GM21528 (cell line): ENCODE measurements around the gene DTNB.
A peak's percentile ranks its signal among the peaks of the same experiment; 100 is the strongest.

ENCODE experiments used
- ATAC-seq: cut with Tn5 transposase; IDR thresholded peaks from one replicate; pipeline ENCODE4 v1.9.1; 2021; ENCODE audit warnings: mild to moderate bottlenecking, moderate library complexity; ENCODE audit not compliant: unreplicated experiment, low FRiP score

Gene DTNB

DNA sequence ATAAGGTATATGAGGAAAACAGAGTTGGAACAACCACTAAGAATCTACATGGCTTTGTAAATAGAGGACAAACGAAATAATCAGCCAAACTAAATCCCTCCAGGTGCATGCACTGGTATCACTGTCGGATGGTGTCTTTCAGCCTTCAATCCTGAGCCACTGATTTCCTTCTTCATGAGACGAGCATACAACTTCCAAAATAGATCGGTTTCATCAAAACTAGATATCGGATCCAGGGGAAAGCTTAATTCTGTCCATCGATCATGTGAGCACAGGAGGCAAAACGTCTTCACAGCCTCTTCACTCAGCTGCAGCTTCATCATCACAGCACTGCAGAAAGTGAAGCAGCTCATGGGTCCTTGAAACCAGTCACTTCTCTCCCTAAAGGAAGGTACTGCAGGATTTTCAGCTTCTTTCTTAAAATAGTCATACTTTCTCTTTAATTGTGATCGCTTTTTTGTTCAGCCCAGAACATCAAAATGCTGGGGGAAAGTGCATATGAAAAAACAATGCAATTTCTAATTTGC, 80.5 kb downstream of the DTNB start:
- ATAC-seq: no peak

DNA sequence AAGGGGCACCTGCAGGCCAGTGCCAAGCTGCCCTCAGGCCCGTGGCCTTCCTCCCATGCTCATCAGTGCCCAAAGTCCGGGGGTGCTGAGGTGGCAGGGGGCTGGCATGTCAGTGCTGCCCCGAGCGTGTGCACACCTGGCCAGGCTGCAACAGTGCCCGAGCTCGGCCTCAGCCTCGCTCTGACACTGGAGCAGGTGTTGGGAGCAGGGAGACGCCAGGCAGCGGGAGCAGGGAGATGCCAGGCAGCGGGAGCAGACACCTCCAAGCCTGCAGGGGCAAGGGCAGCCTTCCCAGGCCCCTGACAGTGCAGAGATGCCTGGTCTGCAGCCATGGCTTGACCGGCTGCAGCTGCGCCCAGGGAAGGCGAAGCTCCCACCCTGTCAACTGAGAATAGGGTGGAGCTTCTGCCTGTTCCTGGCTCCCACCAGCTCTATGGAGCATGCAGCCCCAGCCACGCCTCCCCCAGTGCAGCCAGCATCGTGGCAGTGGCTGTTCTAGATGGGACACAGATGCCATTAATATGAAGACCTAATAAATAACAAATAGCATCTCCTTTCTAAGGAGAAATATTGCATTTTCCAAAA, 82.4 kb downstream of the DTNB start:
- no peak for ATAC-seq

DNA sequence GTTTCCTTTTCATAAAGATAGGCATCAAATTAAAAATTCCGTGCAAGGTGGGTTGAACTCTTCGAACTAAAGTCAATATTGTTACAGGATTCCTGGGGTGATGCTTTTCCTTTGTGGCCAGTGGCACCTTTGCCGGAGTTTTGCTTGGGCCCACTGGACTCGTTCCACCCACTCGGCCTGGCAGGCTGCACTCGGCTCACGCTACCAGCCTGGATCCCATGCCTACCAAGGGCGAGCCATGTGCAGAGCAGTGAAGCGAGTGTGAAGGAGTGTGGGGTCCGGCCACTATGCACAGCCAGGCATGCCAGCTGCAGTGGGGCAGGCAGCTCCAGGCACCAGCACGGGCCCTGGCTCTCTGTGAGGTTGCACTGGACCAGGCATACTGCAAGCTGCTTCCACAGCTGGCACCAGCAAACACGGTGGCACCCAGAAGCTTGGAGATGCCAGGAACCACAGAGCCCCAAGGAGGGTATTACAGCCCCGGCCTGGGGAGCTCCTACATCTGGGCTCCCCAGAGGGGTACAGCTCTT, 83.6 kb downstream of the DTNB start:
- ATAC-seq: no peak

DNA sequence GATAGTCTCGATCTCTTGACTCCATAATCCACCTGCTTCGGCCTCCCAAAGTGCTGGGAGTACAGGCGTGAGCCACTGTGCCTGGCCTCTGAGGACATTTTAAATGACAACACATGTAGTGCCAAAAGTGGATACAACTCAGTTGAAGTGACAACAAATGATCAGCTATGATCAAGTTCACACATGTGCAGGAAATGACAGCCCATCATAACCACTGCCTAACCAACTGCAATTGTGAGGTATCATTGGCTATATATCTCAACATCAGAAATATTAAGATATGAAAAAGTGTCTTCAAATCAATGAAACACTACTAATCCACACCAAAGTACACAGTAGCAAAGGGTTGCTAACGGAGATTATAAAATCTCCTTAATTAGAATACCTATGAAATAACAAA, 84.8 kb downstream of the DTNB start:
- no peak for ATAC-seq

DNA sequence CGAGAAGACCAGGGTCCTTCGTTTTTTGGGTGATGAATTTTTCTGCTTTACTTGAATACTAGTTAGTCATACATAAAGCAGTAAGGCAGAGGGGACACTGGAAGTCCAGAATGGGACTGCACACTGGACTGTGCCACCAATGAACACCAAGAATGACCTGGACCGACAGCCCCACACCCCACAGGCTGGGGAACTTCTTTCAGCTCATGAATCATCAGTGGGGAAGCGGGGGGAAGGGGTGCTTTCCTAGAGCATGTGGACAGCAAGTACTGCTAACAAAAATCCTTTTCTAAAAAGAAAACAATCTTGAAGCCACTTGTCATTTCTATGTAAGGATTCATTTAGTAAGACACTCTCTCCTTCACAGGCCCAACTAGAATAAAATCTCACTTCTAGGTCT, 86.0 kb downstream of the DTNB start:
- ATAC-seq: no peak

DNA sequence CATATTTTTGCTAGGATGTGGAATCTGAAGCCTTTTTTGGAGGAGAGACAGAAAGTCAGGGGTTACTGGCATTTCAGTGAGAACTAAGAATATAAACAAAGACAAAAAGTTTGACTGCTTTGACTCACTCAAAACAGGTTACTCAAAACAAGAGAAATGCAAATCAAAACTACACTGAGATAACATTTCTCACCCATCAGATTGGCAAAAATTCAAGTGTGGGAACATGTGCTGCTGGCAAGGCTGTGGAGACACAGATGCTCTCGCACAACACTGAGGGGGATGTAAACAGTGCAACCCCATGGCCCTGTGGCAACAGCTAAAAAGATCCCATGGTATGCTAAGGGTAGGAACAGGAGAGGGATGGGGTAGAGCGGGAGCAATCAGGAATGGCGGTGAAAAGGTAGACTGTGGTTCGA, 86.6 kb downstream of the DTNB start:
- ATAC-seq: peak; percentile 45

DNA sequence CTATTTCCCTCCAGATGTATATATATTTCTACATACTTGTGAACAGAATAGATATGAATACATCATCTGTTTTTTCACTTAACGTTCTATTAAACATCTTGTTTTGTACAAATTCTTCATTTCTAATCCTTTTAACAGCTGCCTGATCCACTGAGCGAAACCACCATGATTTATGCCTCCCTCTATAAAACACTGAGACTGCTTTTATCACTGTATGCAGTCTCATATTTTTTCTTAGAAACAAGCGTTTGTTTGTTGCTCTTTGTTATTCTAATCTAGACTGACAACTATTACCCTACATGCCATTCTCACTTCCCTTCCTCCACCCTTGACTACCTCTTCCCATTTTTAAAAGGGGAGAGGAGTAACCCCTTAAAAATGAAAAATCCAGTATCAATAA, 88.2 kb downstream of the DTNB start:
- ATAC-seq: no peak

DNA sequence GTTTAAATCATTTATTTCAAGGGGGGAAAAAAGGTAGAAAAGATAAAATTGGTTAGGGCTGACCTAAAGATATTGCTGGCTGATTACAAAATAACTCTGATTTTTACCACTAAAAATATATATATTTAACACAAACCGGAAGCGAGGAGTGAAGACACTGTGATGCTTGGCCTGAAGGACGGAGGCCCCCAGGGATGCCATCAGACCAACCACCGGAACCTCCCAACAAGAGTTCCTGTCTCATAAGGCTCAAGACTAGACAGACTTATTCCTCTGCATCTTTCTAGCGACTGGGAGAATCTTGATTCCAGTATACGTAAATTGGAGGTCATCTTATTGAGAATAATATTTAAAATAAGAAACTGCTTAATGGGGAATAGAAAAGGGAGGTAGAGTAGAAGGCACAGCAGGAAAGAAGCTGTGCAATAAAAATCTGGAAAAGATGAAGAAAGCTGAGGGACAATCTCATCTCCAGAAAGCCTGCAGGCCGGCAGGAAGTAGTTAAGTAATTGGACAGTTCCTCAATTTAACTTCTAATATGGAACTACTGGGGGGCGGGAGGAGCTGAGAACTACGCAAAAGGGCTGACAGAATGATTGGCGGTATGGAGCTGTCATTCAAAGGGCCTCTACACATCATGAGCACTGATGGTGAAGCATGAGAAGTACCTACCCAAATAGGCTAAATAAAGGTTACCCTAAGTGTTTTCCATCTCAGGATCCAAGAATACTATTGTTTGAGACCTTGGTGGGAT, 91.1 kb downstream of the DTNB start:
- ATAC-seq: no peak

DNA sequence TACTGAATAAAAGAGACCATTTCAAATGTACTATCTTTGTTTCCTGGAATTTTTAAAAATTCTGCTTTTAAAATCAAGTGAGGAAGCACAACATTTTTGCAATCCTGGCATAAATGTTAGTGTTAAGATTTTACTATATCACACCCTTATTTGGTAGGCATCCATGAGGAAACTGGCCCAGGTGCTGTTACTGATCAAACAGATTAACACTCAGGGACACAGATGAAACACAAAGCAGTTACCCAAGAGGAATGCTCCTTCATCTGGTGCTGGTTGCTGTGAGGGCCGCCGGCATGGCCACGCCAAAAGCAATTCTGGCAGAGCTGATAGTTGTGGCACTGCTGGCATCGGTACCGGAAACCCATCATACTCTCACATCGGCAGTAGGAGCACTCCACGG, 96.8 kb downstream of the DTNB start:
- ATAC-seq: no peak

DNA sequence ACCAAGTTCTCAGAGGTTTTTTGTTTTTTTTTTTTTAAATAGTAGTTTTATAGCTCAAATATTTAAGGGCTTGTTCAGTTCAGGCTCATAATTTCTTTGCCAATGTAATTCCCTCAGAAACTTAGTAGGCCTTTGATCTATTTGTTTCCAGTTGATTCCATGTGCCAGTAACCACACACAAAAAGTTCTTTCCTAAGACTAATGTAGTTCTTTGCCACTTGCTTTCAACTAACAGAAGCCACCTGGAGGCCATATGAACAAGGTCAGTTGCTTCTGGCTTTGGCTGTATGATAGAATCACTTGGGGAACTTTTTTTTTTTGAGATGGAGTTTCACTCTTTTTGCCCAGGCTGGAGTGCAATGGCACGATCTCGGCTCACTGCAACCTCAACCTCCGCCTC, 100.7 kb downstream of the DTNB start:
- ATAC-seq: no peak

DNA sequence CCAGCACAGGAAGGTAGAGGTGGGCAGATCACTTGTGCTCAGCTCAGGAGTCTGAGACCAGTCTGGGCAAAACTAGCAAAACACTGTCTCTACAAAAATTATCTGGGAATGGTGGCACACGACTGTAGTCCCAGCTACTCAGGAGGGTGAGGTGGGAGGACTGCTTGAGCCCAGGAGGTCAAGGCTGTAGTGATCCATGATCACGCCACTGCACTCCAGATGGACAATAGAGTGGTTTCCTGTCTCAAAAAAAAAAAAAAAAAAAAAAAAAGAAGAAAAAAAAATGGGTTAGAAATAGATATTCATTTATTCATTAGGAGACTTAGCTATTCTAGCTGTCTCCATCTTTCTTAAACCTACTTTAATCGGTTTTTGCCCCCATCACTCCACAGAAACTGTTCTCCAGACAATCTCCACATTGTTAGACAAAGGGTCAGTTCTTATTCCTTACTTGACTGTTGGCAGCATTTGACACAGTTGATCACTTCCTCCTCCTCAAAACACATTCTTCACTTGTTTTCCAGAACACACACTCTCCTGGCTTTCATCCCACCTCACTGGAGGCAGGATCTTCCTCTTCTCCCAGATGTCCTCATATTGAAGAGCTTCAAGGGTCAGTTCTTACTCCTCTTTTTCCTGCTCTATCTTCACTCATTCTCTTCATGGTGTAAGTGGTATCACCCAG, 103.1 kb downstream of the DTNB start:
- no peak for ATAC-seq

DNA sequence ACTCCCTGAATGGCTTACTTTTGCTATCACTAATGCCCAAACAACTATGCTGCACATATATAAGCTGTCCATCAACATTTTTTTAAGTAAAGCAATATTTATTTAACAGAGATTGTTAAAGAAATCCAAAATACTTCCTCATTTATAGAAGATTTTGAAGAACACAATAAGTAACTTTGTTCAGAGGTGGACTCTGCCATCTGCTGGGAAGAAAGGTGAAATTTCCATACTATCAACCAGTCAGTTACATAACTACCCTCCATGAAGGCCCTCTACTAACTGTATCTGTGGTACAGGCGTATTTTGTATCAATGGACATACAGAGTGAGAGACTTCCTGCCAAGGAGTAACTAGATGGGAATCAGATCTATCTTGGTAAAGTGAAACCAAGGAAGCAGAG, 106.0 kb downstream of the DTNB start:
- peak; percentile 55 for ATAC-seq

DNA sequence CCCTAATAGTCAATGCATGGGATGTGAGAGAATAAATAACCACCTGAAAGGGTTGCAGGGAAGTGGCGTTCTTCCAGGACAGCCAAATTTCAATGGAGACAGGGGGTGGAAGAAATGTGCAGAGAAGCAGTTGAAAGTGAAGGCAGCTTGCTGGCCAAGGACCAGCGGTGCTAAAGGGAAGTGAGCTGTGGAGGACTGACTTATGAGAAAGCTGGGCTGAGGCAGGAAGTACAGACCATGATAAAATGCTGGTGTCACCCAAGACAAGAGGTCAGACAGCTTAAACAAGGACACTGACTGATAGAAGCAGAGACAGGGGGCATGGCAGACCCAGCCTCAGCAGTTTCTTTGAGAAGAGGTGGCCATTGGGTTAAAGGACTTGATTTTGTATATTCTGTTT, 106.7 kb downstream of the DTNB start:
- ATAC-seq: peak; percentile 69

DNA sequence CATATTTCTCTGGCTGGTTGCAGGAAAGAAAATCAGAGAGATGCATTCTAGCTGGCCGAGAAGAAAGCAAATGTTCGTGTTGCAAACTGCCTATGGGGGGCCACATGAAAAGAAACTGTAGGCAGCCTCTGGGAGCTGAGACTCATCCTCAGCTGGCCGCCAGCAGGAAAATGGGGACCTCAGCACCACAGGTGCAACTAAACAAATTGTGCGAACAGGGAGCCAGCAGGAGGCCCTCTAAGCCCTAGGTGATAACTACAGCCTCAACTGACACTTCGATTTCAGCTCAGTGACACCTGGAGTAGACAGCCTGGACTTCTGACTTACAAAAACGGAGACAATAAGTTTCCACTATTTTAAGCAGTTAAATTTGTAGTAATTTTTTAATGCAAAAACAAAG, 107.3 kb downstream of the DTNB start:
- ATAC-seq: no peak

DNA sequence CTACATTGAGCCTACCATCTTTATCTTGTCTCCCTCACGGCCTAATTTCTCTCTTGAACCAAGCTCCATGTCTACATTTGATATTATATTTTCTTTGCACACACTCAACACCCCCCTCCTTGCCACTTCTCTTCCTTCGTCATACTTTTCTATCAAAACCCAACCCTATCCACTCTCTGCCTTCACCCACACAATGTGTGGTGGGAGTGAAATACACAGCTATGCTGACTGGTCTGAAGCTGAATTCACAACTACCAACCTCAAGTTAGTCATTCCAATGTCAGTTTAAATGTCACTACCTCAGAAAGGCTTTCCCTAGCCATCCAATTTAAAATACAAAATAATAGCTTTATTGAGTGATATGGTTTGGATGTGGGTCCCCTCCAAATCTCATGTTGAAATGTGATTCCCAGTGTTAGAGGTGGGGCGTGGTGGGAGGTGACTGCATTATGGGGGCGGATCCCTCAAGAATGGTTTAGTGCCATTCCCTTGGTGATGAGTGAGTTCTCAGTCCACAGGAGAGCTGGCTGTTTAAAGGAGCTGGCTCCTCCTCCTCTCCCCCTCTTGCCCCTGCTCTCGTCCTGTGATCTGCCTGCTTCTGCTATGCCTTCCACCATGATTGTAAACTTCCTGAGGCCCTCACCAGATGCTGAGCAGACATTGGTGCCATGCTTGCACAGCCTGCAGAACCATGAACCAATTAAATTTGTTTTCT, 112.1 kb downstream of the DTNB start:
- ATAC-seq: no peak

DNA sequence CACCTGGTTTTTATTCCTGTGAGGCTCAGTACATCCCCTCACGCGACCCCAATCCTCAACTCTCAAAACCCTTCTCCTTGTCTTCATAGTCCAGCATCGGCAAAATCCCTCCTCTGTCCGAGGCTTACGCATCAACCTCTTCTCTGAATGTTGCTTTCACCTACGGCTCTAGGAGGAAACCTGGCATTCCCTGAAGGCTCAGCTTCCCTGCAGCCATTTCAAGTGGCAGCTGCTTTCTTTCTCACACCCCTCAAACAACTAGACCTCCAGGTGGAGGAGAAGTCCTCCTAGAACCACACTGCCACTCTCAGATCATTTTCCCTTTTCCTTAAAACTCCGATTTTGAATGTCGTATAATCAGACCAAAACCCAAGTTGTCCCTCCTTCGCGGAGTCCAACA, 114.2 kb downstream of the DTNB start:
- no peak for ATAC-seq

DNA sequence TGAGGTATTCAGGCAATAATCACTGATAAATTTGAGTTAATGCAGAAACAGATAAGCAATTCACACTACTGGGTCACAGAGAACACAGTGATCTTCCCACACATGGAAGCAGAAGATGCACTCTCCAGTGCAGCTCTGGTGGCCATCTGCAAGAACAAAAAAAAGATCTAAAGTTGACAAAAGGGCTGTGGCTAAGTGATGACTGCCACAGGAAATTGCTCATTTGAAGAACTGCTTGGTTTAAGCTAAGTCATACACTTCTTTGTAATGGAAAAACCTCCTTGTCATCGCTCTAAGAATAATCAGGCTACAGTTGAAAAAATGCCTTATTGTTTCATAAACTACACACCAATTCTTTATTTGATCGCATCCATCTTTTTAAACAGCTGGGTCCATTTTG, 115.1 kb downstream of the DTNB start:
- ATAC-seq: peak; percentile 47

DNA sequence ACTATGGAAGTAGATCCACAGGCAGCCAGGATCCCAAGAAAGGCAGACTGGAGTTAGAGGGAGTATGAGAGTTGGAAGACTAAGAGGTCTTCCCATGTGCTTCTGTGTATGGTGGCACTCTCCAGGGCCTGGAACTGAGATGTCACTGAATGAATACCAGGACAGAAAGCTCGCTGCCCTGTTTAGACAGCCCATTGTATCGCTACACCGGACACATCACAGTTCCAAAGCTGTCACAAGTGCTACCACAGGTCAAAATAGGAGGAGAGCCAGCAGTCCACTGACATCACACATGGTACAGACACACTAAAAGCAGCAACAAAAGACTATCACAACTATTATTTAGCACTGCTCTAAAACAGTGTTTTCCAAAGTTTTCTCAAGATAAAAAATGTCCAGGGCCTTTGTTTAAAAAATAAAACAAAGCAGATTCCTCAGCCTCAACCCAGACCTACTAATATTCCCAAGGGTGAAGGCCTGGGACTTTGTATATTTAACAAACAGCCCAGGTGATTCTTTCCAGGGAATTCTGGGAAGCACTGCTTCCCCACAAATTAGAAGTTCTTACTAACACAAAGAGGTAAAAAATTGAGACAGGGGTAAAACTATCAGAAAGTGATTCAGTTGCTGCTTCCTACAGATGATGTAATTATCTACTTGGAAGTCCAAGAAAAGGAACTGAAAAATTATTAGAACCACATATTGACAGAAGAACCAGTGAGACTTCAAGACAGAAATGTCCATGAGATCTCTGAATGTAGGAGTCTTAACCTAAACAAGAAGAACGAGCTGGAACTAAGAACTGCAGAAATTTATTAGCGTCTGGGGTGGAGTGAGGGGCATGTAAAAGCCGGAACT, 116.0 kb downstream of the DTNB start:
- ATAC-seq: no peak

DNA sequence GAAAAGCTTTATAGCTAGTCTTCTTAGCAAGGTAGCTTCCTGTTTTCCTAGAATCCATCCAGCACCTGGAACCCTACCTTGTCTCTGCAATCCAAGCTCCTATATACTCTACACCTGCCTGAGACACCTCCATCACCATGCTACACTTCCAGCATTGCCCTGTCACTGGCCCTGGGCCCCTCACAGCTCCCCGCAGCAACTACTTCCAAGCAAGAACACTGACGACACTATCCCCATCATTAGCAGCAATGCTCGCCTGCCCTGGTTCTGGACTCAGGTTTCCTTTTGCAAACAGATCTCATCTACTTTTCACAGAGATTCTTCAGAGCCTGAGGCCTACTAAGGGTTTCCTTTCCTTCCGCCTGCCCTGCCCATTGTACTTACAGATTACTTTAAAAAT, 121.1 kb downstream of the DTNB start:
- no peak for ATAC-seq

DNA sequence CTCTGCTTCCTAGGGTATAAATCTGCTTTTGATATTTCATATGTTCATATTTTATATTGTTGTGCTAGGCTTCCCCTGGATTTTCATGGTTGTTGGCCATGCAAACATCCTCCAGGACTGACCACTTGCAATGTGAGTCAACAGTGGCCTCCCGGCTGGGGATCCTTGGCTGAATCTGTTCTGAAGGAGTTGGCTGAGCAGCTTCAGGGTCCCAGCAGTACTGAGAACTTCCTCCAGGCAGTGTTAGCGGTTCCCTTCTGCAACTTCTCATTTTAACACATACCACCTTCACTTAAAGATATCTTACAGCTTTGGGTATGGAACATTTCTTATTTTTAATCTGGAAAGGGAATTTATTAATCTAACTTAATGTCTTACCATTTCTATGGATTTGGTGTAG, 122.1 kb downstream of the DTNB start:
- ATAC-seq: no peak
